ENCODE measurements around the gene PTPRM. TPM values are rescaled to one million over a fixed set of nuclear protein-coding genes. Genes with fewer than 3 reads are reported as not detected.

The PTPRM gene
- total and polyA plus RNA-seq, 4 donors: 9.2 to 23.0 (median 12.7) TPM

- H3K27me3 ChIP-seq (ENCODE audit: control insufficient read depth in 4 of 4, insufficient read depth in 4 of 4, low read length in 3 of 4): no peaks in the 10 kb centered on the region
- no peaks in the 10 kb centered on the region for H3K9me3 ChIP-seq (ENCODE audit: control insufficient read depth in 4 of 4, low read length in 3 of 4)
- 89% methylated on average over 2 of the region's 2 CpGs for WGBS
- no peak overlapping the region for H3K4me3 ChIP-seq (ENCODE audit: low read depth in 1 of 3, low read length in 3 of 3)
- H3K36me3 ChIP-seq (ENCODE audit: control insufficient read depth in 4 of 4, insufficient read depth in 3 of 4, low read depth in 1 of 4, low read length in 3 of 4): peaks cover 0 to 6% (median 0%) of the 10 kb centered on the region in 4 donors
- peaks cover 0 to 8% (median 6%) of the 10 kb centered on the region in 4 donors for H3K4me1 ChIP-seq (ENCODE audit: control insufficient read depth in 4 of 4, insufficient read depth in 4 of 4, low read length in 3 of 4)
- no peak overlapping the region for H3K27ac ChIP-seq (ENCODE audit: low read depth in 1 of 2, low read length in 2 of 2)
- H3K9ac ChIP-seq (ENCODE audit: low read depth in 1 of 2, low read length in 2 of 2): no peak overlapping the region
- DNase-seq (ENCODE audit: low spot score): no peak
- TF ChIP-seq, protein P1, sequence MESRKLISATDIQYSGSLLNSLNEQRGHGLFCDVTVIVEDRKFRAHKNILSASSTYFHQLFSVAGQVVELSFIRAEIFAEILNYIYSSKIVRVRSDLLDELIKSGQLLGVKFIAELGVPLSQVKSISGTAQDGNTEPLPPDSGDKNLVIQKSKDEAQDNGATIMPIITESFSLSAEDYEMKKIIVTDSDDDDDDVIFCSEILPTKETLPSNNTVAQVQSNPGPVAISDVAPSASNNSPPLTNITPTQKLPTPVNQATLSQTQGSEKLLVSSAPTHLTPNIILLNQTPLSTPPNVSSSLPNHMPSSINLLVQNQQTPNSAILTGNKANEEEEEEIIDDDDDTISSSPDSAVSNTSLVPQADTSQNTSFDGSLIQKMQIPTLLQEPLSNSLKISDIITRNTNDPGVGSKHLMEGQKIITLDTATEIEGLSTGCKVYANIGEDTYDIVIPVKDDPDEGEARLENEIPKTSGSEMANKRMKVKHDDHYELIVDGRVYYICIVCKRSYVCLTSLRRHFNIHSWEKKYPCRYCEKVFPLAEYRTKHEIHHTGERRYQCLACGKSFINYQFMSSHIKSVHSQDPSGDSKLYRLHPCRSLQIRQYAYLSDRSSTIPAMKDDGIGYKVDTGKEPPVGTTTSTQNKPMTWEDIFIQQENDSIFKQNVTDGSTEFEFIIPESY (IDR thresholded peaks at IDR 0.05): no peak
- TF ChIP-seq HNF4G (IDR thresholded peaks at IDR 0.05): no peak
- no peak for TF ChIP-seq SP1 (IDR thresholded peaks at IDR 0.05)
- TF ChIP-seq MAX (IDR thresholded peaks at IDR 0.05): no peak
- TF ChIP-seq NR2F2 (IDR thresholded peaks at IDR 0.05): no peak
- TF ChIP-seq, protein P2, sequence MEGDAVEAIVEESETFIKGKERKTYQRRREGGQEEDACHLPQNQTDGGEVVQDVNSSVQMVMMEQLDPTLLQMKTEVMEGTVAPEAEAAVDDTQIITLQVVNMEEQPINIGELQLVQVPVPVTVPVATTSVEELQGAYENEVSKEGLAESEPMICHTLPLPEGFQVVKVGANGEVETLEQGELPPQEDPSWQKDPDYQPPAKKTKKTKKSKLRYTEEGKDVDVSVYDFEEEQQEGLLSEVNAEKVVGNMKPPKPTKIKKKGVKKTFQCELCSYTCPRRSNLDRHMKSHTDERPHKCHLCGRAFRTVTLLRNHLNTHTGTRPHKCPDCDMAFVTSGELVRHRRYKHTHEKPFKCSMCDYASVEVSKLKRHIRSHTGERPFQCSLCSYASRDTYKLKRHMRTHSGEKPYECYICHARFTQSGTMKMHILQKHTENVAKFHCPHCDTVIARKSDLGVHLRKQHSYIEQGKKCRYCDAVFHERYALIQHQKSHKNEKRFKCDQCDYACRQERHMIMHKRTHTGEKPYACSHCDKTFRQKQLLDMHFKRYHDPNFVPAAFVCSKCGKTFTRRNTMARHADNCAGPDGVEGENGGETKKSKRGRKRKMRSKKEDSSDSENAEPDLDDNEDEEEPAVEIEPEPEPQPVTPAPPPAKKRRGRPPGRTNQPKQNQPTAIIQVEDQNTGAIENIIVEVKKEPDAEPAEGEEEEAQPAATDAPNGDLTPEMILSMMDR (IDR thresholded peaks at IDR 0.05; ENCODE audit: low read depth, low read length, missing input control): no peak
- TF ChIP-seq FOXA1 (IDR thresholded peaks at IDR 0.05): no peak
- TF ChIP-seq, protein P3, sequence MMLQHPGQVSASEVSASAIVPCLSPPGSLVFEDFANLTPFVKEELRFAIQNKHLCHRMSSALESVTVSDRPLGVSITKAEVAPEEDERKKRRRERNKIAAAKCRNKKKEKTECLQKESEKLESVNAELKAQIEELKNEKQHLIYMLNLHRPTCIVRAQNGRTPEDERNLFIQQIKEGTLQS (IDR thresholded peaks at IDR 0.05): no peak
- TF ChIP-seq JUND (IDR thresholded peaks at IDR 0.05): no peak
- TF ChIP-seq RAD21 (IDR thresholded peaks at IDR 0.05): no peak
- TF ChIP-seq HNF4A (conservative IDR thresholded peaks at IDR 0.05): no peak
- no peak for TF ChIP-seq YY1 (IDR thresholded peaks at IDR 0.05)
- no peak for TF ChIP-seq TAF1 (conservative IDR thresholded peaks at IDR 0.05)
- TF ChIP-seq REST (IDR thresholded peaks at IDR 0.05): no peak
- no peak for TF ChIP-seq FOXA2 (IDR thresholded peaks at IDR 0.05)
- TF ChIP-seq RXRA (IDR thresholded peaks at IDR 0.05): no peak
Observed at GRCh38 chr18:8293184-8293583, 726.1 kb downstream of the PTPRM start.
